DOHH2 (cell line): ENCODE data around the gene S100P.

Experiments
- H3F3A ChIP-seq: fragments of 200-600 bp; sonication (generic), shearing (Covaris generic); 2 replicates; pipeline ENCODE4 v1.6.0; 2016; ENCODE audit warnings: antibody characterized with exemption, mild to moderate bottlenecking; ENCODE audit not compliant: control insufficient read depth, insufficient read depth
- H3K27ac ChIP-seq: fragments of 200-600 bp; sonication (generic); 2 replicates; pipeline ENCODE4 v1.5.1; 2014; ENCODE audit warnings: low read depth, mild to moderate bottlenecking, low read length, moderate library complexity
- H3K27me3 ChIP-seq: fragments of 200-600 bp; sonication (generic); 2 replicates; pipeline ENCODE4 v1.6.1; 2014; ENCODE audit warnings: mild to moderate bottlenecking, low read length, mixed read lengths; ENCODE audit not compliant: control insufficient read depth
- H3K36me3 ChIP-seq: fragments of 200-600 bp; sonication (generic); 2 replicates; pipeline ENCODE4 v1.6.1; 2014; ENCODE audit warnings: mild to moderate bottlenecking, low read length, moderate library complexity, mixed read lengths; ENCODE audit not compliant: control insufficient read depth
- H3K4me1 ChIP-seq: fragments of 200-600 bp; sonication (generic); 2 replicates; pipeline ENCODE4 v1.6.1; 2014; ENCODE audit warnings: mild to moderate bottlenecking, low read length, mixed read lengths; ENCODE audit not compliant: control insufficient read depth
- H3K4me2 ChIP-seq: fragments of 200-600 bp; sonication (generic); 2 replicates; pipeline ENCODE4 v1.6.0; 2014; ENCODE audit warnings: mild to moderate bottlenecking, low read length, moderate library complexity
- H3K4me3 ChIP-seq: fragments of 200-600 bp; sonication (generic); 2 replicates; pipeline ENCODE4 v1.5.1; 2014; ENCODE audit warnings: mild to moderate bottlenecking, low read length, mixed read lengths
- H3K79me2 ChIP-seq: fragments of 200-600 bp; sonication (generic); 2 replicates; pipeline ENCODE4 v1.6.1; 2014; ENCODE audit warnings: mild to moderate bottlenecking, low read length, mixed read lengths; ENCODE audit not compliant: control insufficient read depth
- H3K9me2 ChIP-seq: fragments of 200-600 bp; sonication (generic); replicated peaks from 2 replicates; pipeline ENCODE4 v1.6.1; 2014; ENCODE audit warnings: mild to moderate bottlenecking, low read length, mixed read lengths; ENCODE audit not compliant: control insufficient read depth
- H3K9me3 ChIP-seq: fragments of 200-600 bp; sonication (generic); 2 replicates; pipeline ENCODE4 v1.6.1; 2014; ENCODE audit warnings: antibody characterized with exemption, low read length, mixed read lengths; ENCODE audit not compliant: control insufficient read depth, insufficient read depth
- H4K20me1 ChIP-seq: fragments of 200-600 bp; sonication (generic); 2 replicates; pipeline ENCODE4 v1.6.0; 2014; ENCODE audit warnings: low read depth, mild to moderate bottlenecking, antibody characterized with exemption, low read length, moderate library complexity; ENCODE audit not compliant: control insufficient read depth, insufficient read depth
- CTCF ChIP-seq: fragments of 200-600 bp; sonication (generic); IDR thresholded peaks from one replicate; pipeline ENCODE4 v1.5.1; 2014; ENCODE audit warnings: antibody characterized with exemption, mild to moderate bottlenecking, low read depth, low read length; ENCODE audit not compliant: poor library complexity, severe bottlenecking
- EZH2phosphoT487 ChIP-seq: fragments of 200-600 bp; sonication (generic); IDR thresholded peaks from 2 replicates; pipeline ENCODE4 v1.6.1; 2017; ENCODE audit warnings: borderline replicate concordance, mild to moderate bottlenecking, antibody characterized with exemption, low read length, moderate library complexity, mixed read lengths

The S100P gene

GRCh38 chr4:6688879-6689505 lies 4.7 kb upstream of the S100P start:
- H3K36me3 ChIP-seq, result no peaks in the 10 kb centered on the region
- no peaks in the 10 kb centered on the region for H3K9me3 ChIP-seq
- H3K9me2 ChIP-seq, result no peaks in the 10 kb centered on the region
- H3K27ac ChIP-seq, result no peak overlapping the region
- no peak overlapping the region for H3K4me3 ChIP-seq
- H3K4me1 ChIP-seq, result no peaks in the 10 kb centered on the region
- TF ChIP-seq CTCF (no peak), EZH2phosphoT487 (no peak)
- H3K27me3 ChIP-seq, result no peaks in the 10 kb centered on the region
- H3K79me2 ChIP-seq, result no peaks in the 10 kb centered on the region
- H3K4me2 ChIP-seq, result no peak overlapping the region
- no peaks in the 10 kb centered on the region for H4K20me1 ChIP-seq
- H3F3A ChIP-seq, result no peaks in the 10 kb centered on the region

- Histone ChIP-seq H3K79me2 (no peaks in the 10 kb centered on the region), H4K20me1 (no peaks in the 10 kb centered on the region), H3K9me3 (no peaks in the 10 kb centered on the region), H3F3A (no peaks in the 10 kb centered on the region), H3K27me3 (no peaks in the 10 kb centered on the region), H3K4me1 (no peaks in the 10 kb centered on the region), H3K9me2 (no peaks in the 10 kb centered on the region), H3K4me3 (no peak overlapping the region), H3K36me3 (no peaks in the 10 kb centered on the region), H3K4me2 (no peak overlapping the region), H3K27ac (no peak overlapping the region)
- TF ChIP-seq EZH2phosphoT487, result no peak
- no peak for TF ChIP-seq CTCF
Observed at GRCh38 chr4:6689506-6689960, 4.1 kb upstream of the S100P start.

- Histone ChIP-seq H3K27me3 (no peaks in the 10 kb centered on the region), H3K9me3 (no peaks in the 10 kb centered on the region), H3K4me1 (no peaks in the 10 kb centered on the region), H4K20me1 (no peaks in the 10 kb centered on the region), H3K36me3 (no peaks in the 10 kb centered on the region), H3K9me2 (no peaks in the 10 kb centered on the region), H3K79me2 (no peaks in the 10 kb centered on the region), H3K4me3 (no peak overlapping the region), H3K4me2 (no peak overlapping the region), H3K27ac (no peak overlapping the region), H3F3A (no peaks in the 10 kb centered on the region)
- no peak for TF ChIP-seq CTCF
- TF ChIP-seq EZH2phosphoT487, result no peak
Observed at GRCh38 chr4:6692379-6692778, 1.3 kb upstream of the S100P start.
